Embryonic facial prominence (tissue), 1 donor: ENCODE results near the gene HAVCR1.
"Not testable (repeated sequence)": the region's sequence is repeated elsewhere in the genome, so short reads cannot be mapped to it uniquely, and the experiment has no call there.

Source experiments
- DNase-seq: peaks from one replicate; pipeline ENCODE4 v3.0.0-alpha.2; 2016; ENCODE audit errors: extremely low spot score

HAVCR1 gene

DNA sequence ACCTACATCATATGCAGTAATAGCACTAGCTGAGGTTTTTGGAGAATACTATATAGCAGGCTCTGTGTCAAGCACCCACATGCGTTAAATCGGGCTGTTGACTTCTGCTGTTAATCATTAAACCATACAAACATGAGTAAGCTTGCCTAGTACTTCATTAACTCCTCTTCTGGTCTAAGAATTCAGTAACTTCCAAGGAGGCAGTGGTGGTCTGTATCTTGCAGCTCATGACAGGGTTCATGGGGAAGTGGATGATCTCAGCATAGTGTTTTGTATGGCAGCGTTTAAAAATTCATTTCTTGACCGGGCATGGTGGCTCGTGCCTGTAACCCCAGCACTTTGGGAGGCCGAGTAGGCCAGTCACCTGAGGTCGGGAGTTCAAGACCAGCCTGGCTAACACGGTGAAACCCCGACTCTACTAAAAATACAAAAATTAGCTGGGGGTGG lies at the start of gene HAVCR1:
TSS of gene HAVCR1 (minus strand) at position 24 of the 447 bp plus-strand sequence. CDS start 1,173 bp downstream, outside the sequence.
- DNase-seq: no peak

DNA sequence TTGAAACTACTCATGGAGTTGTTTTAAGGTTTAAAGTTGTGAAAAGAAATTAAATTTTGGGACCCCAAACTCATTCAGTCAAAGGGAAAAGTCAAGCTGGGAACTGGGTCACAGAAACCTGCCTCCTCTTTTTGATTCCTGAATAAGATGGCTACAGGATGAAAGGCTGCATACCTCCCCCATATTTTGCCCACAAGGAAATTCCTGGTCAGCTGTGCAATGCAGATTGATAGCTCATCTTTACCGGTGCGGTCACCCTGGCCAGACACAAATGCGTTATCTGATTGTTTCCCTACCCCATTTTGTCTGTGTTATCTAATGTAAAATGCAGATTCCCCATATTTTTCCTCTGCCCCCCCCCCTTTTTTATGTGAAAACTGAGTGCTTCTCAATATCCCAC lies 48.6 kb upstream of the HAVCR1 start:
- no peak for DNase-seq

- no peak for DNase-seq
Observed at GRCh38 chr5:157106630-157107461, 47.9 kb upstream of the HAVCR1 start.

DNA sequence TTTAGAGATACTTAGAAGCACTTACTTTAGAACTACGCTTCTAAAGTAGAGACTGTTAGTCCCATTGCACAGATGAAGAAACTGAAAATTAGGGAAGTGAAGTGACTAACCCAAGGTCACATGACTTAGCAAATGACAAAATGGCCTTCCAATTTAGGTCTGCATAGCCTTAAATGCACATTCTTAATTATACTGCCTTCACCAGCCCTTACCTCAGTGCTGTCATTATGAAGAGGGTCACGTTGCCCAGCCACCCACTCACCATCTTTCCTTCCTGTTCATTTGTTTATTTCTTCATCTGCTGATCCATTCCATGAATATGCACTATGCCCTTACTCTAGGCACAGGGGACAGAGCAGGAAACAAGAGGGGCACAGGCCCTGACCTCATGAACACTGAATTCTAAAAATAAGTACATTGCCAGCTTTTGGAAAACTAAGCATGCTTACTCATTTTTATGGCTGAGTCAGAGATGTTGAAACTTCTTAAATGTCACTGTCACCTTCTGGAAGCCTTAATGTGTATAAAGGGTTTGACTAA lies 41.3 kb upstream of the HAVCR1 start:
- DNase-seq: no peak

- DNase-seq: no peak
Observed at GRCh38 chr5:157088342-157088990, 29.6 kb upstream of the HAVCR1 start.

- DNase-seq: no peak
Observed at GRCh38 chr5:157086751-157087359, 27.9 kb upstream of the HAVCR1 start.

DNA sequence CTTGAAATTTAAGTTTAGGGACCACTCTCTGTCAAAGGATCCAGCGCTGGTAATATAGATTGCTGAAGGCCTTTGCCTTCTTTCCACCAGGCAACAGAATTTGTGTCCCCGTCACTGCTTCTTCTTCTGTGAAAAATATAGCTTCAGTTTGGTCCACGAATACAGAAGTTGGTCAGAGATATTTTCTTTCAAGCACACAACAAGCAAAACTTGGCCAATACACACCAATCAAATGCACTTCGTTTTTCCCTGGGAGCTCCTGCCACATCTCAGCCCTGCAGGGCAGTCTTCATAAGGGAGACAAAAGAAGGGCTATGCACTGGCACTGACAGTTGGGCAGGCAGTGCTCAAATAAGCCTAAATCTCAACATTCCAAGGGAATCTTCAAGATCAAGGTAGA lies 27.0 kb upstream of the HAVCR1 start:
- DNase-seq: no peak

- no peak for DNase-seq
Observed at GRCh38 chr5:157080286-157080685, 21.4 kb upstream of the HAVCR1 start.

- no peak for DNase-seq
Observed at GRCh38 chr5:157076558-157076957, 17.6 kb upstream of the HAVCR1 start.

DNA sequence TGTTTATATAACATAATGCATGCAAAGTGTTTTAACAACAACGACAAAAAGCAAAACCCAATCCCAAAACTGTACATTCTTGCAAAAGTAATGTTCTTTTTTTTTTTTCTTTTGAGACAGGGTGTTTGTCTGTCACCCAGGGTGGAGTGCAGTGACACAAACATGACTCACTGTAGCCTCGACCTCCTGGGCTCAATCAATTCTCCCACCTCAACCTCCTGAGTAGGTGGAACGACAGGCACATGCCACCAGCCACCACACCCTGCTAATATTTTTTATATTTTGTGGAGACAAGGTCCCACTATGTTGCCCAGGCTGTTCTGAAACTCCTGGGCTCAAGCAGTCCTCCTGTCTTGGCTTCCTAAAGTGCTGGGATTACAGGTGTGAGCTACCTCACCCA lies 13.6 kb upstream of the HAVCR1 start:
- no peak for DNase-seq

GRCh38 chr5:157069949-157070348 lies 11.0 kb upstream of the HAVCR1 start:
- DNase-seq: no peak

DNA sequence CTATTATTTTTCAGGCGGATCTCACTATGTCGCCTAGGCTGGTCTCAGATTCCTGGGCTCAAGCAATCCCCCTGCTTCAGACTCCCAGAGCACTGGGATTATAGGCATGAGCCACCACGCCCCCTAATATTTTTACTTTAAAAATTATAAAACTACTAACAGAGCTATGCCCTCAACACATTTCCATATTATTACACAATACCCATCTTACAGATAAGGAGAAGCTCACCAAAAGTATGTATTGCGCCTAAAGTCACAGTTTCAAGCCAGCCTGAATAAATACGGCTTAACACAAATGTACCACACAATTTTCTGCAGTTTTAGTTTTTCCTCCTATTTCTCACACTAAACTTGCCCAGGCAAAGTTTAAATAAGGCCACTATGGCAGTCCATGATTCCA lies 9.9 kb upstream of the HAVCR1 start:
- DNase-seq: no peak

DNA sequence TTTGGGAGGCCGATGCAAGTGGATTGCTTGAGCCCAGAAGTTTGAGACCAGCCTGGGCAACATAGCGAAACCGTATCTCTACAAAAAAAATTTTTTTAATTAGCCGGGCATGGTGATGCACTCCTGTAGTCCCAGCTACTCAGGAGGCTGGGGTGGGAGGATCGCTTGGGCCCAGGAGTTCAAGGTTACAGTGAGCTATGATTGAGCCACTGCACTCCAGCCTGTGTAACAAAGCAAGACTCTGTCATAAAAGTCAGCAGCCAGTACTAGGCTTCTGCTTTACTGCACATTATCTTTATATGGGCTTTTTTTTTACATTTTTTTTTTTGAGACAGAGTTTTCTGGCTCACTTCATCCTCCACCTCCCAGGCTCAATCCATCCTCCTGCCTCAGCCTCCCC lies 9.4 kb upstream of the HAVCR1 start:
- DNase-seq: no peak

DNA sequence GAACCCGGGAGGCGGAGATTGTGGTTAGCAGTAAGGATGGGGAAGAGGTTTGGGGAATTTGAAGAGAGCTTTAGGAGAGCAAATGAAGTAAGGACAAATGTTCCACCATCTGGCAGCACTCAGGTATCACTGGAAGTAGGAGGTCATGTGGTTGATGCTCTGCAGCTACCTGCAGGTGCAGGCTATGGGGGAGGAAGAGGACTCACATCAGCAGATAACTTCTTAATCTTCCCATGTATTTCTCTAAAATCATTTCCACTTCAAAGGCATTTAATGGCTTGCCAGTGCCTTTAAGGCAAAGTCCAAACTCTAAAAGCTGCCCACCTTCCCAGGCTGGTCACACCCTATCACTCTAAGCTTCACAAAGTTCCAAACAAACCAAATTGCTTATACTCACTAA lies 8.1 kb upstream of the HAVCR1 start:
- no peak for DNase-seq

- no peak for DNase-seq
Observed at GRCh38 chr5:157066080-157066479, 7.2 kb upstream of the HAVCR1 start.

GRCh38 chr5:157063776-157064430 lies 5.0 kb upstream of the HAVCR1 start:
- DNase-seq: no peak

- DNase-seq: no peak
Observed at GRCh38 chr5:157059891-157060290, 975 bp upstream of the HAVCR1 start.

- DNase-seq: no peak
Observed at GRCh38 chr5:157057459-157058370, 1.2 kb downstream of the HAVCR1 start.

DNA sequence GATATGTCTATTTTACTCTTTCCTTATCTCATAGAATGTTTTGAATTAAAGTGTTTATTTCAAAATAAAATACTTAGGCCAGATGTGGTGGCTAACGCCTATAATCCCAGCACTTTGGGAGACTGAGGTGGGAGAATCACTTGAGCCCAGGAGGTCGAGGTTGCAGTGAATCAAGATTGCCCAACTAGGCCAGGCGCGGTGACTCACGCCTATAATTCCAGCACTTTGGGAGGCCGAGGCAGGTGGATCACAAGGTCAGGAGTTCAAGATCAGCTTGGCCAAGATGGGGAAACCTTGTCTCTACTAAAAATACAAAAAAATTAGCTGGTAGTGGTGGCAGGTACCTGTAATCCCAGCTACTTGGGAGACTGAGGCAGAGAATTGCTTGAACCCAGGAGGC lies 2.1 kb downstream of the HAVCR1 start:
- not testable (repeated sequence) for DNase-seq

DNA sequence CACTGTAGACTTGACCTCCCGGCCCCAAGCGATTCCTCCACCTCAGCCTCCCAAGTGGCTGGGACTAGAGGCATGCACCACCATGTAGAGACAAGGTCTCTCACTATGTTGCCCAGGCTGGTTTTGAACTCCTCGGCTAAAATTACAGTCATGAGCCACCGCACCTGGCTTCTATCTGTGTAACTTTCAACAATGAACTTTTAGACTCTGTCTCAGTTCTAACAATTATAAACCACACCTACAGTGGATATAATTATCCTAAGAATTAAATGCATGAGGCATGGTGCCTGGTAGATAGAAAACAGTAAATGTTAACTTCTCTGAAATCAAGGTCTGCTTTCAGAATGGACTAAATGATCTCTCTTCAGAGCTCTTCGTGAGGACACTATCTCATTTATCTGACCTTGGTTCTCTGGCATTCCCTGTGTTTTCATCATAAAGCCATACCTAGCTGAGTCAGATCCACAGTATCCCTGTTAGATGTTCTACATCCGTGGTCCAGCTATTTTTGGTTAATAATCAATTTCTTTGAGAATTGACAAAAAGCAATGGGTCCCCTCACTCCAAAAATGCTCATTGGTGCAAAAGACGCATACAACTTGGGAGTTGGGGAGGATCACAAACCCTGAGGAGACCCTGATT lies 7.2 kb downstream of the HAVCR1 start:
- DNase-seq: no peak
